Measurements from ENCODE around the gene TMEM234. TPM values are rescaled to one million over a fixed set of nuclear protein-coding genes. Genes with fewer than 3 reads are reported as not detected.

TMEM234 gene
- total and polyA plus RNA-seq, 2 of the 8 experiments (the other 6 are each of a cell fraction or from before 2014, with no cell fraction given): 8.7 to 8.9 TPM

GRCh38 chr1:32178380-32179192 is 43.6 kb downstream of the TMEM234 start:
- no peak overlapping the region for H2BK120ac ChIP-seq (replicated peaks; ENCODE audit: low read depth, low read length)
- no peak overlapping the region for H3K4ac ChIP-seq (replicated peaks; ENCODE audit: insufficient read length, low read depth, low read length)
- H3K27ac ChIP-seq (ENCODE audit: low read depth, low read length): no peak overlapping the region; the same call in 1 of the 2 replicates
- H3K27me3 ChIP-seq (replicated peaks in 1 of 4; ENCODE audit: control insufficient read depth in 3 of 4, extremely low read depth in 1 of 4, insufficient read depth in 3 of 4, low read length in 3 of 4): no peaks in the 10 kb centered on the region
- peaks cover 2 to 22% of the 10 kb centered on the region in 2 experiments; a peak in 3 of 4 replicates for H3K79me2 ChIP-seq (ENCODE audit: control insufficient read depth in 1 of 2, insufficient read depth in 2 of 2, low read length in 2 of 2)
- peak overlapping the region; percentile 93 for H2AFZ ChIP-seq (ENCODE audit: low read length)
- H2AK5ac ChIP-seq (ENCODE audit: low read depth, low read length): no peak overlapping the region
- ChIA-PET CTCF (ENCODE audit: partially characterized antibody) (interaction anchor here (0.6 to 1.6 kb wide), 3 partner anchors 10 to 68 kb away, joined by 3 to 5 read pairs (median 4); no protein-coding TSS in a partner anchor), POLR2A (ENCODE audit: partially characterized antibody) (interaction anchor here (0.6 to 18.1 kb wide), 20 partner anchors 10 to 472 kb away, joined by 3 to 332 read pairs (median 4); partner anchors contain the start of genes CCDC28B, IQCC, KPNA6 and RBBP4)
- peaks cover 8 to 15% (median 10%) of the 10 kb centered on the region in 4 experiments; a peak in 6 of 7 replicates for H3K4me1 ChIP-seq (replicated peaks in 1 of 4; ENCODE audit: control insufficient read depth in 3 of 4, insufficient read depth in 4 of 4, low read length in 3 of 4)
- peaks cover 2% of the 10 kb centered on the region; the same call in 1 of the 2 replicates for H3K23me2 ChIP-seq (ENCODE audit: low read depth, low read length)
- H3K14ac ChIP-seq (ENCODE audit: insufficient read length): no peak overlapping the region
- H2BK15ac ChIP-seq (ENCODE audit: low read length): no peak overlapping the region
- no peak overlapping the region for H2BK12ac ChIP-seq (ENCODE audit: low read depth, low read length)
- DNase-seq (ENCODE audit: low read depth in 1 of 2, low spot score in 2 of 2) (no peak), FAIRE-seq (no peak)
- no peak overlapping the region for H2BK5ac ChIP-seq (ENCODE audit: low read depth, low read length)
- no peak overlapping the region for H3K9ac ChIP-seq (replicated peaks in 1 of 4; ENCODE audit: extremely low read depth in 1 of 4, low read depth in 3 of 4, low read length in 3 of 4)
- no peaks in the 10 kb centered on the region for H3K9me3 ChIP-seq (ENCODE audit: insufficient read depth in 2 of 2, low read depth in 1 of 2, low read length in 1 of 2)
- H4K5ac ChIP-seq (ENCODE audit: insufficient read length, low read depth, low read length): no peak overlapping the region
- no peak overlapping the region for H3K56ac ChIP-seq (replicated peaks; ENCODE audit: insufficient read length, low read depth, low read length)
- H3K4me3 ChIP-seq (ENCODE audit: extremely low read depth in 1 of 4, insufficient read depth in 2 of 4, low read depth in 3 of 4, low read length in 4 of 4): peak overlapping the region in 3 of 4 experiments; percentile 17 to 89 (median 36); a peak in 4 of 8 replicates
- TF ChIP-seq ASH2L (IDR thresholded peaks at IDR 0.05; ENCODE audit: low read length): no peak
- H3K18ac ChIP-seq (ENCODE audit: extremely low read depth, low read length): no peak overlapping the region
- peaks cover 6 to 20% (median 9%) of the 10 kb centered on the region in 4 experiments; a peak in 7 of 8 replicates for H3K36me3 ChIP-seq (ENCODE audit: control insufficient read depth in 2 of 4, insufficient read depth in 4 of 4, low read length in 3 of 4)
- H4K91ac ChIP-seq (replicated peaks; ENCODE audit: insufficient read length, low read length): no peak overlapping the region
- H4K20me1 ChIP-seq (replicated peaks in 1 of 2; ENCODE audit: control insufficient read depth in 1 of 2, insufficient read depth in 2 of 2, low read length in 2 of 2): no peaks in the 10 kb centered on the region
- no peak overlapping the region for H2BK20ac ChIP-seq (ENCODE audit: low read length)
- peak overlapping the region; percentile 82 to 91 for H3K4me2 ChIP-seq (ENCODE audit: insufficient read depth in 1 of 2, low read depth in 2 of 2, low read length in 2 of 2)
- H3K79me1 ChIP-seq (ENCODE audit: low read depth, low read length): peaks cover 3% of the 10 kb centered on the region; the same call in 1 of the 2 replicates
- H4K8ac ChIP-seq (ENCODE audit: extremely low read depth, insufficient read depth, low read length): no peak overlapping the region
- H3K23ac ChIP-seq (ENCODE audit: insufficient read length): no peak overlapping the region
- WGBS, 2 experiments (ENCODE audit: extremely low coverage in 1 of 2, insufficient coverage in 1 of 2, insufficient read length in 1 of 2, insufficient replicate concordance in 2 of 2, low coverage in 1 of 2, low lambda C conversion rate in 2 of 2, missing lambda C conversion rate in 1 of 2): 78% methylated on average over 7 of the region's 7 CpGs; no CpG with 5 or more reads in 1 of the 2 experiments

Measured in H1 (cell line).